Measurements from ENCODE around the gene SRRM4.

DNA sequence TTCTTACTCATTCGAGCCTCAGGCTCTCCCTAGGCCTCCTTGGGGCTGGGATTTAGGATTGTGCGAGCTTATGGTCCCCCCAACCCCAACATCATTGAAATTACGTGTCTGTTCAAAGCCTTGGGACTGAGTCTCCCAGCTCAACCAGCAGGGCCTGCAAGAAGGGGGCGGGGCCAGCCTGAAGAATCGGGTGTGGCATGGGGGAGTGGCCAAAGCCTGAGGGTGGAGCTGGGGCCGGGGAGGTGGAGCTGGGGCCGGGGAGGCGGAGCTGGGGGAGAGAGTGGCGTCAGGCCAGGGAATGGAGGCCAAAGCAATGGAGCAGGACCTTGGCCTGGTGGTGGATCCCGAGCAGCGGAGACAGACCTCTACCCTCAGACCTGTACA lies 173.1 kb downstream of the SRRM4 start:
- TF ChIP-seq, protein P1, sequence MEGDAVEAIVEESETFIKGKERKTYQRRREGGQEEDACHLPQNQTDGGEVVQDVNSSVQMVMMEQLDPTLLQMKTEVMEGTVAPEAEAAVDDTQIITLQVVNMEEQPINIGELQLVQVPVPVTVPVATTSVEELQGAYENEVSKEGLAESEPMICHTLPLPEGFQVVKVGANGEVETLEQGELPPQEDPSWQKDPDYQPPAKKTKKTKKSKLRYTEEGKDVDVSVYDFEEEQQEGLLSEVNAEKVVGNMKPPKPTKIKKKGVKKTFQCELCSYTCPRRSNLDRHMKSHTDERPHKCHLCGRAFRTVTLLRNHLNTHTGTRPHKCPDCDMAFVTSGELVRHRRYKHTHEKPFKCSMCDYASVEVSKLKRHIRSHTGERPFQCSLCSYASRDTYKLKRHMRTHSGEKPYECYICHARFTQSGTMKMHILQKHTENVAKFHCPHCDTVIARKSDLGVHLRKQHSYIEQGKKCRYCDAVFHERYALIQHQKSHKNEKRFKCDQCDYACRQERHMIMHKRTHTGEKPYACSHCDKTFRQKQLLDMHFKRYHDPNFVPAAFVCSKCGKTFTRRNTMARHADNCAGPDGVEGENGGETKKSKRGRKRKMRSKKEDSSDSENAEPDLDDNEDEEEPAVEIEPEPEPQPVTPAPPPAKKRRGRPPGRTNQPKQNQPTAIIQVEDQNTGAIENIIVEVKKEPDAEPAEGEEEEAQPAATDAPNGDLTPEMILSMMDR (conservative IDR thresholded peaks at IDR 0.05 in 1 of 2, IDR thresholded peaks at IDR 0.05 in 1 of 2; ENCODE audit: low read depth in 1 of 2, low read length in 2 of 2), result no peak
- TF ChIP-seq EZH2 (IDR thresholded peaks at IDR 0.05; ENCODE audit: low read length, missing control alignments), result no peak
